ENCODE results near the gene METTL27. TPM values are rescaled to one million over a fixed set of nuclear protein-coding genes. Genes with fewer than 3 reads are reported as not detected.
"Not testable (repeated sequence)": the region's sequence is repeated elsewhere in the genome, so short reads cannot be mapped to it uniquely, and the experiment has no call there.

Gene METTL27
- total and polyA plus RNA-seq, 9 of the 15 experiments (the other 6 are each of a cell fraction or from before 2014, with no cell fraction given): 0.08 to 0.82 (median 0.33) TPM; not detected in 4

DNA sequence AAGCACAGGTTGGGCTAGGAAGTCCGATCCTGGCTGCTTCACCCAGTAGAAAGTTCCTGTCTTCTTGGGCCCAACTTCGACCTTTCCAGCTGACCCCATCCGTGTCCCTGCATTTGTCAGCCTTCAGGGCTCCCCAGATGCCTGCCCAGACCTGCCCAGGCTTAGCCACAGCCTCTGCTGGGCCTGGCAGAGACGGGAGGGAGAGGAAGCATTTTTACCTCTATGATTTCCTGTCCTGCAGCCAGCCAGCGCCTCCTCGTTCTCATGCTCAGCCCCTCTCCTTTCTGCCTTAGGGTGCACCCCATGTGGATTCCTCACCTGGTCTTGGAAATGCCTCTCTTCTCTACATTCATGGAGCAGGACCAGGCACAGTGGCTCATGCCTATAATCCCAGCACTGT is 3.7 kb downstream of the METTL27 start:
- no peak overlapping the region for H3K27ac ChIP-seq (ENCODE audit: extremely low read depth, low read depth, low read length)
- H3K9ac ChIP-seq (ENCODE audit: insufficient read depth in 1 of 2, low read depth in 2 of 2, low read length in 2 of 2): 0 out of 4 replicates have a peak overlapping the region, but pooled peaks of 1 of the 2 experiments have one; percentile 55
- BruUV-seq (replicated peaks): no TSS peak
- ATAC-seq (no peak), DNase-seq (ENCODE audit: extremely low read depth in 1 of 4, low spot score in 3 of 4) (no peak), FAIRE-seq (no peak)
- TF ChIP-seq ZNF133 (CRISPR knock-in tag; IDR thresholded peaks at IDR 0.05) (no peak), HCFC1 (IDR thresholded peaks at IDR 0.05; ENCODE audit: low read depth, low read length) (no peak), SMAD3 (CRISPR knock-in tag; conservative IDR thresholded peaks at IDR 0.05) (no peak)
- TF ChIP-seq, protein P1, sequence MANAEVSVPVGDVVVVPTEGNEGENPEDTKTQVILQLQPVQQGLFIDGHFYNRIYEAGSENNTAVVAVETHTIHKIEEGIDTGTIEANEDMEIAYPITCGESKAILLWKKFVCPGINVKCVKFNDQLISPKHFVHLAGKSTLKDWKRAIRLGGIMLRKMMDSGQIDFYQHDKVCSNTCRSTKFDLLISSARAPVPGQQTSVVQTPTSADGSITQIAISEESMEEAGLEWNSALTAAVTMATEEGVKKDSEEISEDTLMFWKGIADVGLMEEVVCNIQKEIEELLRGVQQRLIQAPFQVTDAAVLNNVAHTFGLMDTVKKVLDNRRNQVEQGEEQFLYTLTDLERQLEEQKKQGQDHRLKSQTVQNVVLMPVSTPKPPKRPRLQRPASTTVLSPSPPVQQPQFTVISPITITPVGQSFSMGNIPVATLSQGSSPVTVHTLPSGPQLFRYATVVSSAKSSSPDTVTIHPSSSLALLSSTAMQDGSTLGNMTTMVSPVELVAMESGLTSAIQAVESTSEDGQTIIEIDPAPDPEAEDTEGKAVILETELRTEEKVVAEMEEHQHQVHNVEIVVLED (CRISPR knock-in tag; IDR thresholded peaks at IDR 0.05): no peak
- TF ChIP-seq, protein P2, sequence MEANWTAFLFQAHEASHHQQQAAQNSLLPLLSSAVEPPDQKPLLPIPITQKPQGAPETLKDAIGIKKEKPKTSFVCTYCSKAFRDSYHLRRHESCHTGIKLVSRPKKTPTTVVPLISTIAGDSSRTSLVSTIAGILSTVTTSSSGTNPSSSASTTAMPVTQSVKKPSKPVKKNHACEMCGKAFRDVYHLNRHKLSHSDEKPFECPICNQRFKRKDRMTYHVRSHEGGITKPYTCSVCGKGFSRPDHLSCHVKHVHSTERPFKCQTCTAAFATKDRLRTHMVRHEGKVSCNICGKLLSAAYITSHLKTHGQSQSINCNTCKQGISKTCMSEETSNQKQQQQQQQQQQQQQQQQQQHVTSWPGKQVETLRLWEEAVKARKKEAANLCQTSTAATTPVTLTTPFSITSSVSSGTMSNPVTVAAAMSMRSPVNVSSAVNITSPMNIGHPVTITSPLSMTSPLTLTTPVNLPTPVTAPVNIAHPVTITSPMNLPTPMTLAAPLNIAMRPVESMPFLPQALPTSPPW (CRISPR knock-in tag; IDR thresholded peaks at IDR 0.05): no peak
- POLR2A ChIA-PET: no interaction called here
- H3K9me3 ChIP-seq (replicated peaks; ENCODE audit: control insufficient read depth, insufficient read depth, low read depth, low read length): no peaks in the 10 kb centered on the region
- H3K9me1 ChIP-seq (ENCODE audit: control insufficient read depth, insufficient read depth, low read length): no peaks in the 10 kb centered on the region
- no peak overlapping the region for H2AFZ ChIP-seq (ENCODE audit: low read depth, low read length)
- H4K20me1 ChIP-seq (replicated peaks; ENCODE audit: control insufficient read depth, insufficient read depth, low read length): no peaks in the 10 kb centered on the region
- no peak overlapping the region for H3K4me3 ChIP-seq
- intact Hi-C loops (cut with micrococcal nuclease) (no loop called here), in situ Hi-C loops (cut with MboI) (no loop called here)
- H3K4me1 ChIP-seq (replicated peaks in 1 of 2; ENCODE audit: control insufficient read depth in 2 of 2, insufficient read depth in 2 of 2, low read length in 2 of 2): peaks cover under 1 to 32% of the 10 kb centered on the region in 2 experiments
- no peaks in the 10 kb centered on the region for H3K79me2 ChIP-seq (ENCODE audit: control insufficient read depth, insufficient read depth, low read length)
- H3K36me3 ChIP-seq (ENCODE audit: control insufficient read depth, insufficient read depth, low read length): no peaks in the 10 kb centered on the region
- no peaks in the 10 kb centered on the region for H3K27me3 ChIP-seq (ENCODE audit: control insufficient read depth in 2 of 2, insufficient read depth in 2 of 2, low read length in 2 of 2)
- CTCF ChIA-PET (ENCODE audit: low intra/inter-chr PET ratio): no interaction called here
- H3K4me2 ChIP-seq (ENCODE audit: insufficient read depth, low read length): no peak overlapping the region
- 22% methylated on average over 6 of the region's 6 CpGs for WGBS (ENCODE audit: insufficient coverage, low coverage, missing lambda C conversion rate)

DNA sequence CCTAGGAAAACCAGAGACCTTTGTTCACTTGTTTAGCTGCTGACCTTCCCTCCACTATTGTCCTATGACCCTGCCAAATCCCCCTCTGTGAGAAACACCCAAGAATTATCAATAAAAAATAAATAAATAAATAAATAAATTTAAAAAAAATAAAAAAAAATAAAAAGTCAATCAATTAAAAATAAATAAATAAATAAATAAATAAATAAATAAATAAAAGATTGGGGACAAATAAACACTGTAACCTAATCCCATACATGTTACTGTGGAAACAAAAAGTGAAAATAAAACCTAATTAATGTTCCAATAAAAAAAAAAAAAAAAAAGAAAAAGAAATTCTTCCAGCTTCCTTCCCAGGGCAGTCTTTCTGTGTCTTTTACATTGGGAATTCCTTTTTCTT is 5.1 kb downstream of the METTL27 start:
- FAIRE-seq; H3K9ac ChIP-seq (ENCODE audit: insufficient read depth in 1 of 2, low read depth in 2 of 2, low read length in 2 of 2); H3K27me3 ChIP-seq (ENCODE audit: control insufficient read depth in 2 of 2, insufficient read depth in 2 of 2, low read length in 2 of 2); DNase-seq (ENCODE audit: extremely low read depth in 1 of 4, low spot score in 3 of 4); CTCF ChIA-PET (ENCODE audit: low intra/inter-chr PET ratio); H2AFZ ChIP-seq (ENCODE audit: low read depth, low read length); H3K36me3 ChIP-seq (ENCODE audit: control insufficient read depth, insufficient read depth, low read length); H3K27ac ChIP-seq (ENCODE audit: extremely low read depth, low read depth, low read length); H3K79me2 ChIP-seq (ENCODE audit: control insufficient read depth, insufficient read depth, low read length); ATAC-seq; in situ Hi-C loops (cut with MboI); H3K9me3 ChIP-seq (replicated peaks; ENCODE audit: control insufficient read depth, insufficient read depth, low read depth, low read length); H3K9me1 ChIP-seq (ENCODE audit: control insufficient read depth, insufficient read depth, low read length); BruUV-seq (replicated peaks); H3K4me3 ChIP-seq; POLR2A ChIA-PET; intact Hi-C loops (cut with micrococcal nuclease); H4K20me1 ChIP-seq (replicated peaks; ENCODE audit: control insufficient read depth, insufficient read depth, low read length); H3K4me2 ChIP-seq (ENCODE audit: insufficient read depth, low read length): not testable (repeated sequence)
- peaks cover 10 to 34% of the 10 kb centered on the region in 2 experiments for H3K4me1 ChIP-seq (replicated peaks in 1 of 2; ENCODE audit: control insufficient read depth in 2 of 2, insufficient read depth in 2 of 2, low read length in 2 of 2)
